Tibial nerve (tissue), 4 donors: ENCODE results near the gene ZNF629. TPM values are rescaled to one million over a fixed set of nuclear protein-coding genes. Genes with fewer than 3 reads are reported as not detected.

Experiments
- DNase-seq, 2 donors: peaks; one replicate each; pipeline ENCODE4 v3.0.0-alpha.2; 2019; ENCODE audit warnings: low spot score in 2 of 2
- H3K27ac ChIP-seq, 4 donors: fragments of 200-600 bp; sonication (generic) in 3 of 4; one replicate each; pipeline ENCODE4 v1.5.1; 2017 to 2019; ENCODE audit warnings: mild to moderate bottlenecking in 1 of 4
- H3K27me3 ChIP-seq, 2 donors: fragments of 200-600 bp; sonication (generic) in 1 of 2; one replicate each; pipeline versions ENCODE4 v1.5.1 to v1.6.0; 2017 to 2019
- H3K36me3 ChIP-seq, 3 donors: fragments of 200-600 bp; sonication (generic); one replicate each; pipeline ENCODE4 v1.5.1; 2018 to 2019
- H3K4me1 ChIP-seq, 4 donors: fragments of 200-600 bp; sonication (generic) in 3 of 4; one replicate each; pipeline ENCODE4 v1.5.1; 2017 to 2019
- H3K4me3 ChIP-seq, 4 donors: fragments of 200-600 bp; sonication (generic) in 3 of 4; one replicate each; pipeline ENCODE4 v1.5.1; 2017 to 2019; ENCODE audit warnings: mild to moderate bottlenecking in 1 of 4, moderate library complexity in 1 of 4
- H3K9me3 ChIP-seq, 4 donors: fragments of 200-600 bp; sonication (generic) in 3 of 4; one replicate each; pipeline ENCODE4 v1.5.1; 2017 to 2019
- EP300 ChIP-seq, 2 donors: sonication (generic); formaldehyde crosslinking; IDR thresholded peaks; one replicate each; pipeline ENCODE4 v1.6.1; 2017; ENCODE audit warnings: antibody characterized with exemption in 2 of 2, mild to moderate bottlenecking in 1 of 2
- POLR2A ChIP-seq, 2 donors: fragments of 450-650 bp; IDR thresholded peaks; one replicate each; pipeline ENCODE4 v1.6.1; 2017; ENCODE audit warnings: antibody characterized with exemption in 2 of 2, mild to moderate bottlenecking in 2 of 2, moderate library complexity in 2 of 2
- WGBS, 2 donors: methylation state at CpG; one replicate each; pipeline ENCODE4 v1.1.5; 2018; 5-methylcytosine and 5-hydroxymethylcytosine counted together
- total RNA-seq, 4 donors: library from RNA; depleted of rRNA; stranded (reverse); fragments of >200 nt; gene quantifications; one replicate each; pipeline ENCODE4 v1.1.0, GENCODE V29; 2016
- TF ChIP-seq, protein P1 (sequence below), 5 experiments: fragments of 200-600 bp in 3 of 5; fragments of 450-650 bp in 2 of 5; sonication (generic) in 3 of 5; IDR thresholded peaks; one replicate each; pipeline ENCODE4 v1.5.1; 2016 to 2019; ENCODE audit warnings: antibody characterized with exemption in 5 of 5, mild to moderate bottlenecking in 3 of 5, moderate library complexity in 2 of 5

ZNF629 gene
- total RNA-seq, 4 donors from 2014 or later = 14.7 to 22.2 (median 17.1) TPM

- no peak overlapping the region for H3K4me3 ChIP-seq
- TF ChIP-seq EP300 (IDR thresholded peaks at IDR 0.05) (no peak), POLR2A (IDR thresholded peaks at IDR 0.05) (no peak)
- TF ChIP-seq, protein P1, sequence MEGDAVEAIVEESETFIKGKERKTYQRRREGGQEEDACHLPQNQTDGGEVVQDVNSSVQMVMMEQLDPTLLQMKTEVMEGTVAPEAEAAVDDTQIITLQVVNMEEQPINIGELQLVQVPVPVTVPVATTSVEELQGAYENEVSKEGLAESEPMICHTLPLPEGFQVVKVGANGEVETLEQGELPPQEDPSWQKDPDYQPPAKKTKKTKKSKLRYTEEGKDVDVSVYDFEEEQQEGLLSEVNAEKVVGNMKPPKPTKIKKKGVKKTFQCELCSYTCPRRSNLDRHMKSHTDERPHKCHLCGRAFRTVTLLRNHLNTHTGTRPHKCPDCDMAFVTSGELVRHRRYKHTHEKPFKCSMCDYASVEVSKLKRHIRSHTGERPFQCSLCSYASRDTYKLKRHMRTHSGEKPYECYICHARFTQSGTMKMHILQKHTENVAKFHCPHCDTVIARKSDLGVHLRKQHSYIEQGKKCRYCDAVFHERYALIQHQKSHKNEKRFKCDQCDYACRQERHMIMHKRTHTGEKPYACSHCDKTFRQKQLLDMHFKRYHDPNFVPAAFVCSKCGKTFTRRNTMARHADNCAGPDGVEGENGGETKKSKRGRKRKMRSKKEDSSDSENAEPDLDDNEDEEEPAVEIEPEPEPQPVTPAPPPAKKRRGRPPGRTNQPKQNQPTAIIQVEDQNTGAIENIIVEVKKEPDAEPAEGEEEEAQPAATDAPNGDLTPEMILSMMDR (IDR thresholded peaks at IDR 0.05) = no peak
- no peak for DNase-seq
- H3K36me3 ChIP-seq = no peaks in the 10 kb centered on the region
- H3K27me3 ChIP-seq = no peaks in the 10 kb centered on the region
- H3K9me3 ChIP-seq = no peaks in the 10 kb centered on the region
- WGBS, 2 donors = 91% methylated on average over 5 of the region's 5 CpGs
- no peak overlapping the region for H3K27ac ChIP-seq
- peaks cover 0 to 26% (median 7%) of the 10 kb centered on the region in 4 donors for H3K4me1 ChIP-seq
Observed at GRCh38 chr16:30808146-30808545, 21.1 kb upstream of the ZNF629 start.

DNA sequence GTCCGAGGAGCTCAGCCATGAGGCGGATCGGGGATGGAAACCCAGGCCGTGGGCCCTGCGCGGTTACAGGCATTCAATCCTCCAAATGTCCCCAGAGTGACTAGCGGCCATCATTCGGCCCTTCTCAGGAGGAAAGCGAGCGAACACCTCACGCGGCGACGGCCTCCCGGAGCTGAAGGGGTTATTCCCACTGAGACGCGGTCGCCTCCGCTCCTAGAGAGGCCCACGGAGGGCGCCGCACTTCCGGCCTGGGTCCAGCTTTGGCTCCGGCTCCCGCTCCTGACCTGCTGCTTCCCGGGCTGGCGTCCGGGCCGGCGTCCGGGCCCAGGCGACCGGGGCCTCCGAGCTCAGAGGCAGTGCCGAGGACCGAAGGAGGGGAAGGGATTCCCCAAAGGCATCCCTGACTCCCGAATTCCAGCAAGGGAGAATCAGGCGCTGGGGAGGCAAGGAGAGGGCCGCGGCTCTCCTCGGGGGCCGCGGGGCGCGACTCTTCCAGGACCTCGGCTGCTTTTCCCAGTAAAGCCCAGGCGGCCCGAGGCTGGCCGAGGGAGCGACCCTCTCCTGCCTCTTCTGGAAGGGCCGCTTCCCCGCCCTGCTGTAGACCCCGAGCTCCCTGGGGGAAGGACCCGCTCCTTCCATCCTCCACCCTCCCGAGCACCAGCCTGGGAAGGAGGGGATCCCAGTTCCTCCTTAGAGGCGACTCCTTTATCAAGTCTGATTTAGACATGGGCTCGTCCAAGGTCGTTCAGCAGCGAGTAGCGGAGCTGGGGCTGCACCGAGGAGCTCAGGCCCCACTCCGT lies 18.6 kb upstream of the ZNF629 start:
- WGBS, 2 donors = 1 to 3% methylated on average over 8 to 44 of the region's 62 CpGs
- Histone ChIP-seq H3K27ac (peak overlapping the region; percentile 56 to 97 (median 92)), H3K9me3 (no peaks in the 10 kb centered on the region), H3K4me1 (peaks cover 0 to 26% (median 7%) of the 10 kb centered on the region in 4 donors), H3K36me3 (no peaks in the 10 kb centered on the region), H3K27me3 (no peaks in the 10 kb centered on the region), H3K4me3 (peak overlapping the region; percentile 66 to 98 (median 91))
- peak; percentile 67 to 95 for TF ChIP-seq EP300 (IDR thresholded peaks at IDR 0.05)
- peak; percentile 76 to 78 for TF ChIP-seq POLR2A (IDR thresholded peaks at IDR 0.05)
- TF ChIP-seq, protein P1 (IDR thresholded peaks at IDR 0.05) = peak in 2 of 5 experiments; percentile 9 to 41
- peak; percentile 69 to 75 for DNase-seq

- no peak for DNase-seq
- WGBS, 2 donors = 38 to 57% methylated on average over 8 of the region's 8 CpGs
- no peaks in the 10 kb centered on the region for H3K9me3 ChIP-seq
- H3K4me3 ChIP-seq = peak overlapping the region; percentile 66 to 98 (median 91)
- no peaks in the 10 kb centered on the region for H3K27me3 ChIP-seq
- peaks cover 0 to 26% (median 7%) of the 10 kb centered on the region in 4 donors for H3K4me1 ChIP-seq
- peak overlapping the region in 3 of 4 donors; percentile 91 to 97 (median 93) for H3K27ac ChIP-seq
- no peak for TF ChIP-seq EP300 (IDR thresholded peaks at IDR 0.05)
- TF ChIP-seq POLR2A (IDR thresholded peaks at IDR 0.05) = no peak
- TF ChIP-seq, protein P1 (IDR thresholded peaks at IDR 0.05) = no peak
- no peaks in the 10 kb centered on the region for H3K36me3 ChIP-seq
Observed at GRCh38 chr16:30805056-30805369, 18.0 kb upstream of the ZNF629 start.

DNA sequence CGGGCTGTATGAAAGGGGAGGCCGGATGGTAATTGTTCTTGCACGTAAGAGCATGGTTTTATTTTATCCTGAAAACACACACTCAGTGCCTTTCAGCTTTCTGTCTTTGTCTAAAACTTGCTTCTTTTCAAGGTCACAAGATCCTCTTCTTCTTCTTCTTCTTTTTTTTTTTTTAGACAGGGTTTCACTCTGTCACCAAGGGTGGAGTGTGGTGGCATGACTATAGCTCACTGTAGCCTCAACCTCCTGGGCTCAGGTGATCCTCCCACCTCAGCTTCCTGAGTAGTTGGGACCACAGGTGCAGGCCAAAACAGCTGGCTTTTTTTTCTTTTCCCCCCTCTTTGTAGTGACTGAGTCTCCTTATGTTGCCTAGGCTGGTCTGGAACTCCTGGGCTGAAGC lies 15.9 kb upstream of the ZNF629 start:
- TF ChIP-seq POLR2A (IDR thresholded peaks at IDR 0.05) (no peak), EP300 (IDR thresholded peaks at IDR 0.05) (no peak)
- TF ChIP-seq, protein P1 (IDR thresholded peaks at IDR 0.05) = no peak
- 36 to 51% methylated on average over 3 of the region's 3 CpGs for WGBS, 2 donors
- no peaks in the 10 kb centered on the region for H3K27me3 ChIP-seq
- H3K36me3 ChIP-seq = no peaks in the 10 kb centered on the region
- DNase-seq = no peak
- no peak overlapping the region for H3K4me3 ChIP-seq
- no peaks in the 10 kb centered on the region for H3K9me3 ChIP-seq
- no peak overlapping the region for H3K27ac ChIP-seq
- peaks cover 0 to 26% (median 7%) of the 10 kb centered on the region in 4 donors for H3K4me1 ChIP-seq

- no peaks in the 10 kb centered on the region for H3K4me1 ChIP-seq
- 66 to 68% methylated on average over 8 of the region's 8 CpGs for WGBS, 2 donors
- H3K27me3 ChIP-seq = no peaks in the 10 kb centered on the region
- H3K27ac ChIP-seq = no peak overlapping the region
- no peak for DNase-seq
- TF ChIP-seq EP300 (IDR thresholded peaks at IDR 0.05) = no peak
- TF ChIP-seq, protein P1 (IDR thresholded peaks at IDR 0.05) = no peak
- no peak for TF ChIP-seq POLR2A (IDR thresholded peaks at IDR 0.05)
- H3K9me3 ChIP-seq = no peaks in the 10 kb centered on the region
- H3K4me3 ChIP-seq = no peak overlapping the region
- H3K36me3 ChIP-seq = no peaks in the 10 kb centered on the region
Observed at GRCh38 chr16:30797670-30798309, 10.8 kb upstream of the ZNF629 start.
